Mesenchymal stem cell (in vitro differentiated cells and primary cell): ENCODE measurements around the gene KCNG2.

ENCODE experiments used
- DNase-seq: peaks from one replicate; pipeline ENCODE4 v3.0.0-alpha.2; 2013
- H2AFZ ChIP-seq: one replicate; pipeline ENCODE4 v1.6.1; 2013; ENCODE audit warnings: low read depth, mild to moderate bottlenecking, control low read depth, inconsistent platforms, low read length, moderate library complexity
- H2AK5ac ChIP-seq: 2 replicates; pipeline ENCODE4 v1.6.1; 2013; ENCODE audit warnings: low read length, moderate library complexity, mild to moderate bottlenecking, inconsistent platforms; ENCODE audit not compliant: severe bottlenecking
- H2BK120ac ChIP-seq: one replicate; pipeline ENCODE4 v1.6.1; 2013; ENCODE audit warnings: low read depth, mild to moderate bottlenecking, inconsistent platforms, low read length, moderate library complexity
- H2BK12ac ChIP-seq, 2 experiments: one replicate each; pipeline ENCODE4 v1.6.1; 2013; ENCODE audit warnings: inconsistent platforms in 2 of 2, low read length in 2 of 2, mild to moderate bottlenecking in 2 of 2, moderate library complexity in 2 of 2, control low read depth in 1 of 2
- H2BK15ac ChIP-seq: one replicate; pipeline ENCODE4 v1.6.1; 2013; ENCODE audit warnings: mild to moderate bottlenecking, low read depth, inconsistent platforms; ENCODE audit not compliant: poor library complexity, severe bottlenecking
- H2BK5ac ChIP-seq: 2 replicates; pipeline ENCODE4 v1.6.1; 2013; ENCODE audit warnings: low read depth, mild to moderate bottlenecking, low read length, control low read depth, inconsistent platforms; ENCODE audit not compliant: poor library complexity, severe bottlenecking
- H3K14ac ChIP-seq, 2 experiments: one replicate each; pipeline ENCODE4 v1.6.1; 2013; ENCODE audit warnings: inconsistent platforms in 2 of 2, low read length in 2 of 2, control low read depth in 1 of 2, mild to moderate bottlenecking in 1 of 2, moderate library complexity in 1 of 2
- H3K18ac ChIP-seq, 2 experiments: one replicate each; pipeline ENCODE4 v1.6.1; 2013; ENCODE audit warnings: inconsistent platforms in 2 of 2, low read length in 2 of 2, control low read depth in 1 of 2, low read depth in 1 of 2, mild to moderate bottlenecking in 1 of 2
- H3K23ac ChIP-seq, 2 experiments: one replicate each; pipeline ENCODE4 v1.6.1; 2013; ENCODE audit warnings: inconsistent platforms in 2 of 2, low read length in 2 of 2, mild to moderate bottlenecking in 2 of 2, moderate library complexity in 2 of 2, control low read depth in 1 of 2
- H3K27ac ChIP-seq: 2 replicates; pipeline ENCODE4 v1.5.1; 2013; ENCODE audit warnings: mild to moderate bottlenecking, moderate library complexity, low read length, control low read depth, inconsistent platforms; ENCODE audit not compliant: poor library complexity, severe bottlenecking
- H3K27me3 ChIP-seq, 2 experiments: 2 replicates each; pipeline versions ENCODE4 v1.6.1 to v1.7.0; 2013; ENCODE audit warnings: low read length in 2 of 2, mild to moderate bottlenecking in 2 of 2, moderate library complexity in 2 of 2, control low read depth in 1 of 2, inconsistent platforms in 1 of 2; ENCODE audit not compliant: control insufficient read depth in 1 of 2, insufficient read depth in 1 of 2
- H3K36me3 ChIP-seq, 2 experiments: 2 replicates each; pipeline versions ENCODE4 v1.6.1 to v1.7.0; 2013; ENCODE audit warnings: low read length in 2 of 2, control low read depth in 1 of 2, inconsistent platforms in 1 of 2, low read depth in 1 of 2, mild to moderate bottlenecking in 1 of 2; ENCODE audit not compliant: insufficient read depth in 2 of 2, control insufficient read depth in 1 of 2
- H3K4ac ChIP-seq, 2 experiments: one replicate each; pipeline ENCODE4 v1.6.1; 2013; ENCODE audit warnings: inconsistent platforms in 2 of 2, low read length in 2 of 2, mild to moderate bottlenecking in 2 of 2, moderate library complexity in 2 of 2, control low read depth in 1 of 2, low read depth in 1 of 2
- H3K4me1 ChIP-seq: 2 replicates; pipeline ENCODE4 v1.6.1; 2013; ENCODE audit warnings: low read depth, low read length, control low read depth; ENCODE audit not compliant: control insufficient read depth, insufficient read depth
- H3K4me2 ChIP-seq: 2 replicates; pipeline ENCODE4 v1.6.1; 2013; ENCODE audit warnings: low read length, mild to moderate bottlenecking, inconsistent platforms; ENCODE audit not compliant: poor library complexity, severe bottlenecking
- H3K4me3 ChIP-seq, 2 experiments: 2 replicates each; pipeline versions ENCODE4 v1.5.1 to v1.7.0; 2013; ENCODE audit warnings: low read length in 2 of 2, mild to moderate bottlenecking in 2 of 2, control low read depth in 1 of 2, low read depth in 1 of 2; ENCODE audit not compliant: insufficient read depth in 1 of 2
- H3K79me1 ChIP-seq: replicated peaks from 2 replicates; pipeline ENCODE4 v1.6.1; 2013; ENCODE audit warnings: mild to moderate bottlenecking, control low read depth, low read length, inconsistent platforms; ENCODE audit not compliant: poor library complexity, severe bottlenecking
- H3K9ac ChIP-seq: 2 replicates; pipeline ENCODE4 v1.7.0; 2013; ENCODE audit warnings: mild to moderate bottlenecking, low read length, moderate library complexity
- H3K9me3 ChIP-seq: 2 replicates; pipeline ENCODE4 v1.7.0; 2013; ENCODE audit warnings: mild to moderate bottlenecking, low read length; ENCODE audit not compliant: control insufficient read depth
- H4K8ac ChIP-seq: one replicate; pipeline ENCODE4 v1.6.1; 2013; ENCODE audit warnings: inconsistent platforms, mild to moderate bottlenecking, low read length, moderate library complexity
- H4K91ac ChIP-seq: one replicate; pipeline ENCODE4 v1.6.1; 2013; ENCODE audit warnings: mild to moderate bottlenecking, low read length, inconsistent platforms
- WGBS: methylation state at CpG from one replicate; pipeline ENCODE4 v1.1.7; 2013; ENCODE audit warnings: mixed read lengths; 5-methylcytosine and 5-hydroxymethylcytosine counted together

KCNG2 gene

DNA sequence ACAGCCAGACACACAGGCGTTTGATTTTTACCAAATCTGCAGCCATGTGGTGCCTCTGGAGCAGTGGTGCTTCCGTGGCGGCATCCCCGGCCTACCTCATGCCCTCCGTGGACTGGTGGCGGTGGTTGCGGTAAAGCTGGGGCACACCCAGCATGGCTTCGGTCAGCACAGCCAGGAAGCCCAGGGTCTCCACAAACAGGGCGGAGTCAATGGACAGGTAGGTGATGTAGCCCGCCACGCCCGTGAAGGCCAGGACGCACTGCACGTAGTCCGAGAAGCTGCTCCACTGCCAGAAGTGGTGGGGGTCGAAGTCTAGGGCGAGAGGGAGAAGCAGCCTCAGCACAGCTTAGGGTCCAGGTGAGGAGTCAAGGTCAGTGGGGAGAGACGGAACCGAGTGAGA lies 121.4 kb downstream of the KCNG2 start:
- no peak overlapping the region for H3K9ac ChIP-seq
- no peak overlapping the region for H2BK120ac ChIP-seq
- H3K4ac ChIP-seq: no peak overlapping the region
- 98% methylated on average over 19 of the region's 19 CpGs for WGBS
- no peak overlapping the region for H3K23ac ChIP-seq
- H3K79me1 ChIP-seq: peaks cover 56% of the 10 kb centered on the region
- no peak overlapping the region for H3K14ac ChIP-seq
- H2AFZ ChIP-seq: no peak overlapping the region
- no peak for DNase-seq
- H3K18ac ChIP-seq: no peak overlapping the region
- H3K27ac ChIP-seq: no peak overlapping the region
- no peak overlapping the region for H2BK15ac ChIP-seq
- no peaks in the 10 kb centered on the region for H3K9me3 ChIP-seq
- no peak overlapping the region for H2BK5ac ChIP-seq
- no peaks in the 10 kb centered on the region for H3K27me3 ChIP-seq
- no peak overlapping the region for H2AK5ac ChIP-seq
- no peak overlapping the region for H3K4me3 ChIP-seq
- H2BK12ac ChIP-seq: no peak overlapping the region
- peaks cover 3% of the 10 kb centered on the region for H3K4me1 ChIP-seq
- H4K8ac ChIP-seq: no peak overlapping the region
- H3K4me2 ChIP-seq: no peak overlapping the region
- no peak overlapping the region for H4K91ac ChIP-seq
- peaks cover 44 to 75% of the 10 kb centered on the region in 2 experiments for H3K36me3 ChIP-seq

DNA sequence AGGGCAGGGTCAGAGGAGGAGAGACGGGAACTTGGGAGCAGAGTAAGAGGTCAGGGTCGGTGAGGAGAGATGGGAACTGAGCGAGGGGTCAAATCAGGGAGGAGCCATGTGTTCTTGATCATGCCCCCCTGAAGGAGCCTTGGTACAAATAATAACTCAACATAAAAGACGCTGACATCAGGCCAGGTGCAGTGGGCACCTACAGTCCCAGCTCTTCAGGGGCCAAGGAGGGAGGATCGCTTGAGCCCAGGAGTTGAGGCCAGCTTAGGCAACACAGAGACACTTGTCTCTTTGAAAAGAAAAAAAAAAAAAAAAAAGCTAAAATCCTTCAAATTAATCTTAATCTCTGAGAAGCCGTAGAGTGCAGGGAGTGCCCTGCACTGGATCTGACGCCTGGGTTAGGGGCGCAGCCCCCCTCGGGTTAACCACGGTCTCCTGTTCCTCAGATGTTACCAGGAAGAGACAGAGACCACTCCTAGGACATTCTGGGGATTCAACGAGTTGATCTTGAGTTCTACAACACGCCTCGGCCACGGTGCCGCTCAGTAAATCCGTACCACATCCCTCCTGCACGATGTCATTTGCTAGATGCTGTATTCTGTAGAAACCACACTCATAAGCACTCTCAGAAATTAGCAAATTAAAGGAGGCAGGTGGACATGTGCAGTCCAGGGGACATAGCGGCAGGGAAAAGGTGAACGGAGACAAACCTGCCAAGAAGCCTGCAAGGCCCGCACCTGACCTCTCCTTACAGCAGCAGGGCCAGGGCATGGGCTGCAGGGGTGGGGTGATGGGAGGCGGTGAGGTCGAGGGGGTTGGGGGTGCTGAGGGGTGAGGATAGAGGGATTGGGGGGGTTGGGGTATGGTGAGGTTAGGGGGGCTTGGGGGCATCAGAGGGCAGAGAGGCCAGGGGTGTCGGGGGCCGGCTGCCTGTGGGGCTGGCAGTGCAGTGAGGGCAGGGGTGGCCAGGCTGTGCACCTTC lies 124.5 kb downstream of the KCNG2 start:
- Histone ChIP-seq H2BK120ac (no peak overlapping the region), H4K8ac (no peak overlapping the region), H2AFZ (no peak overlapping the region), H2AK5ac (no peak overlapping the region), H3K36me3 (peaks cover 41 to 61% of the 10 kb centered on the region in 2 experiments), H3K9ac (no peak overlapping the region), H3K23ac (no peak overlapping the region), H2BK12ac (no peak overlapping the region), H3K4me1 (peaks cover 1% of the 10 kb centered on the region), H2BK5ac (no peak overlapping the region), H3K9me3 (peaks cover under 1% of the 10 kb centered on the region), H3K27ac (no peak overlapping the region), H4K91ac (no peak overlapping the region), H3K27me3 (no peaks in the 10 kb centered on the region), H3K4me3 (no peak overlapping the region), H3K79me1 (peaks cover 46% of the 10 kb centered on the region), H3K4ac (no peak overlapping the region), H3K14ac (no peak overlapping the region), H3K18ac (no peak overlapping the region), H2BK15ac (no peak overlapping the region), H3K4me2 (no peak overlapping the region)
- DNase-seq: no peak
- WGBS: 96% methylated on average over 22 of the region's 24 CpGs

DNA sequence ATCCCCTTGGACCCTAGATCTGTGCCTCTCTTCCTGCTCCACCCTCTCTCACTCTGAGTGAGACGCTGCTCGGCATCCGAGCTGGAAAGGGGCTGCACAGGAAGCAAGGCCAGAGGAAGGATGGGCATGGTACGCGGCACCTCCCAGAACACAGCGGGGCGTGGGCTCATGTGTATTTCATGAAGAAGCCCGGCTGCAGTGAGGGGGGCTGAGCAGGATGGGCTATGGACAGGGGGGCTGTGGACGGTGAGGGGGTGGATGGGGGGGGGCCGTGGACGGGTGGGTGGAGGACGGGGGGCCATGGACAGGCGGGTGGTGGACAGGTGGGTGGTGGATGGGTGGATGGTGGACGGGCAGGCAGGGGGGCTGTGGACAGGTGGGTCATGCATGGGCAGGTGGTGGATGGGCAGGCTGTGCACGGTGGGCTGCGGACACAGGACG lies 125.3 kb downstream of the KCNG2 start:
- Histone ChIP-seq H2BK15ac (no peak overlapping the region), H3K23ac (no peak overlapping the region), H3K27me3 (no peaks in the 10 kb centered on the region), H3K9ac (no peak overlapping the region), H3K36me3 (peaks cover 39 to 61% of the 10 kb centered on the region in 2 experiments), H3K4me1 (peaks cover 1% of the 10 kb centered on the region), H3K18ac (no peak overlapping the region), H4K91ac (no peak overlapping the region), H2BK5ac (no peak overlapping the region), H3K14ac (no peak overlapping the region), H3K27ac (no peak overlapping the region), H2BK12ac (no peak overlapping the region), H2AFZ (no peak overlapping the region), H3K4me2 (no peak overlapping the region), H3K79me1 (peaks cover 46% of the 10 kb centered on the region), H4K8ac (no peak overlapping the region), H3K4me3 (no peak overlapping the region), H2BK120ac (no peak overlapping the region), H3K4ac (no peak overlapping the region), H2AK5ac (no peak overlapping the region), H3K9me3 (peaks cover 7% of the 10 kb centered on the region)
- WGBS: 89% methylated on average over 15 of the region's 17 CpGs
- no peak for DNase-seq

DNA sequence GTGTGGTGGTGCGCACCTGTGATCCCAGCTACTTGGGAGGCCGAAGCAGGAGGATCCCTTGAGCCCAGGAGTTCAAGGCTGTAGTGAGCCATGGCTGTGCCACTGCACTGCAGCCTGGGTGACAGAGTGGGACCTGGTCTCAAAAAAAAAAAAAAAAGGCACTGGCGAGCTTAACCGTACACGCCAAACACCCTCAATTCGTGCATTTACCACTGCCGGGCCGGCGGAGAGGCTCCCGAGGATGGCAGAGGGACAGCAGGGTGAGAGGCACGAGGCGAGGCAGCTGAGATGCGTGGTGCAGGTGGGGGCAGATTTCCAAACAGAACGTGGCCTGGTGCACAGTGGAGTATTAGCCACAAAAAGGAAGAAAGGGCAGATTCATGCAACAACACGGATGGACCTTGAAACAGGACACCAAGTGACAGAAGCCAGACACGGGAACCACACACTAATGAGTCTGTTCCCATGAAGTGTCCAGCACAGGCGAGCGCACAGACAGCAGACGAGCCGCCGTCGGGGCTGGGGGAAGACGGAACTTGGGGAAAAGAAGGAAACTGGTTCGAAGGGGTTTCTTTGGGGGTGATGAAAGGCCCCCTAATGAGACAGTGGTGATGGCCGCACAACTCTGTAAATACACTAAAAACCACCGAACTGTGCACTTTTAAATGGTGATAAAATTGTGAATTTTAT lies 126.3 kb downstream of the KCNG2 start:
- no peak overlapping the region for H3K14ac ChIP-seq
- H2BK15ac ChIP-seq: no peak overlapping the region
- H3K4me1 ChIP-seq: peaks cover 1% of the 10 kb centered on the region
- H2AK5ac ChIP-seq: no peak overlapping the region
- DNase-seq: no peak
- 96% methylated on average over 24 of the region's 26 CpGs for WGBS
- no peak overlapping the region for H2BK12ac ChIP-seq
- H3K4ac ChIP-seq: no peak overlapping the region
- H2BK120ac ChIP-seq: no peak overlapping the region
- H3K36me3 ChIP-seq: peaks cover 40 to 61% of the 10 kb centered on the region in 2 experiments
- peaks cover 17% of the 10 kb centered on the region for H3K9me3 ChIP-seq
- H4K91ac ChIP-seq: no peak overlapping the region
- no peak overlapping the region for H3K23ac ChIP-seq
- H4K8ac ChIP-seq: no peak overlapping the region
- peaks cover 47% of the 10 kb centered on the region for H3K79me1 ChIP-seq
- no peak overlapping the region for H2BK5ac ChIP-seq
- no peak overlapping the region for H3K27ac ChIP-seq
- no peak overlapping the region for H3K18ac ChIP-seq
- no peak overlapping the region for H3K4me3 ChIP-seq
- no peak overlapping the region for H3K4me2 ChIP-seq
- H2AFZ ChIP-seq: no peak overlapping the region
- no peaks in the 10 kb centered on the region for H3K27me3 ChIP-seq
- H3K9ac ChIP-seq: no peak overlapping the region
